Fibroblast of villous mesenchyme (primary cell): ENCODE data around the gene THSD4. TPM values are rescaled to one million over a fixed set of nuclear protein-coding genes. Genes with fewer than 3 reads are reported as not detected.

Experiments used
- DNase-seq: peaks from one replicate; pipeline ENCODE4 v3.0.0-alpha.2; 2010; ENCODE audit warnings: low read depth
- H3K4me3 ChIP-seq: 2 replicates; pipeline ENCODE4 v1.5.1; 2011; ENCODE audit warnings: low read depth, mild to moderate bottlenecking, low read length
- total RNA-seq: library from RNA; depleted of rRNA; stranded (reverse); fragments of >200 nt; gene quantifications from 2 replicates; pipeline ENCODE4 v1.2.3, GENCODE V29; 2012
- TF ChIP-seq, protein P1 (sequence below): IDR thresholded peaks from 2 replicates; pipeline ENCODE4 v1.5.1; 2012; ENCODE audit warnings: low read depth, mild to moderate bottlenecking, low read length; ENCODE audit not compliant: insufficient read depth

THSD4 gene
- total RNA-seq, 1 donor: 76.4 TPM

DNA sequence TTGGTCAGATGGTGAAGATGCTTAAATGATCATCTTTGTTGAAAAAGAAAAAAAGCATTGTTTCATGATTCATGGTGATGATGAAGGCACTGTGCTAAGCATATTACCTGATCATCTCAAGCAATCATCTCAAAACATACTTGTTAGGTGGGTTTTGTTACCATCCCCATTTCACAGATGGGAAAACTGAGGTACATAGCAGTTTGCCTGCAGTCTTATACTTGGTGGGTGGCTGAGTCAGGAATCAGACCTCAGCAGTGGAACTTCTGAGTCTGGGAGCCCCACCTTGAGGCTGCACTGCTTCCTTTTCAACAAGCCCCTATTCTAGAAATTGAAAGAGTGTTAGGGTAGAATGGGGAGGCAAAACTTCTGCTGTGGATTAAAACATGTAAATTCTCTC, 341.1 kb downstream of the THSD4 start:
- H3K4me3 ChIP-seq: no peak overlapping the region
- no peak for DNase-seq
- TF ChIP-seq, protein P1, sequence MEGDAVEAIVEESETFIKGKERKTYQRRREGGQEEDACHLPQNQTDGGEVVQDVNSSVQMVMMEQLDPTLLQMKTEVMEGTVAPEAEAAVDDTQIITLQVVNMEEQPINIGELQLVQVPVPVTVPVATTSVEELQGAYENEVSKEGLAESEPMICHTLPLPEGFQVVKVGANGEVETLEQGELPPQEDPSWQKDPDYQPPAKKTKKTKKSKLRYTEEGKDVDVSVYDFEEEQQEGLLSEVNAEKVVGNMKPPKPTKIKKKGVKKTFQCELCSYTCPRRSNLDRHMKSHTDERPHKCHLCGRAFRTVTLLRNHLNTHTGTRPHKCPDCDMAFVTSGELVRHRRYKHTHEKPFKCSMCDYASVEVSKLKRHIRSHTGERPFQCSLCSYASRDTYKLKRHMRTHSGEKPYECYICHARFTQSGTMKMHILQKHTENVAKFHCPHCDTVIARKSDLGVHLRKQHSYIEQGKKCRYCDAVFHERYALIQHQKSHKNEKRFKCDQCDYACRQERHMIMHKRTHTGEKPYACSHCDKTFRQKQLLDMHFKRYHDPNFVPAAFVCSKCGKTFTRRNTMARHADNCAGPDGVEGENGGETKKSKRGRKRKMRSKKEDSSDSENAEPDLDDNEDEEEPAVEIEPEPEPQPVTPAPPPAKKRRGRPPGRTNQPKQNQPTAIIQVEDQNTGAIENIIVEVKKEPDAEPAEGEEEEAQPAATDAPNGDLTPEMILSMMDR: no peak

- no peak for DNase-seq
- TF ChIP-seq, protein P1: no peak
- H3K4me3 ChIP-seq: no peak overlapping the region
These were observed 341.5 kb downstream of the THSD4 start for GRCh38 chr15:71456811-71457210.

- DNase-seq: no peak
- no peak overlapping the region for H3K4me3 ChIP-seq
- TF ChIP-seq, protein P1: no peak
These were observed 342.9 kb downstream of the THSD4 start for GRCh38 chr15:71458089-71458660.

DNA sequence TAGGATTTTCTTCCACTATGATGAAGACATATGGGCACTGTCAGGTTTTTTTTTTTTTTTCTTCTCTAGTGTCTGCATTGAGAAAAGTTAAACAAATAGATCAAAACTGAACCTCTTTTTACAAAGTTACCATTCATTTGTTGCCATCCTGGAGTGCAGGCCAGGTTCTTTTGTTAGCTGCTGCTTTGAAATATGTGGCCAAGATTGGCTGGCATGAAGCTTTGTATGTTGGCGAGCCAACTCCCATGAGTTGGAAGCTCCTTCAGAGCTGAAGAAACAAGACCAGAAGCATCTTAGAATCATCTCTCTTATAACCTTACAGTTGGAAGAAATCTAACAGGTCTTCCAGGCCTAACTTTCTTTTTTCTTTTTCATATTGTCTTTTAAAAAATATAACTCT, 346.5 kb downstream of the THSD4 start:
- no peak for DNase-seq
- TF ChIP-seq, protein P1: no peak
- H3K4me3 ChIP-seq: no peak overlapping the region

GRCh38 chr15:71462638-71463037, 347.4 kb downstream of the THSD4 start:
- TF ChIP-seq, protein P1: no peak
- DNase-seq: no peak
- no peak overlapping the region for H3K4me3 ChIP-seq

- DNase-seq: no peak
- no peak overlapping the region for H3K4me3 ChIP-seq
- TF ChIP-seq, protein P1: no peak
These were observed 347.9 kb downstream of the THSD4 start for GRCh38 chr15:71463156-71463665.
